Immature natural killer cell (primary cell): Measurements from ENCODE around the gene TMEM43. TPM values are rescaled to one million over a fixed set of nuclear protein-coding genes. Genes with fewer than 3 reads are reported as not detected.

ENCODE experiments used
- DNase-seq, 3 donors: peaks; one replicate each; pipeline ENCODE4 v3.0.0; 2022; ENCODE audit warnings: mixed read lengths in 1 of 3
- H3K27ac Mint-ChIP-seq, 6 donors: one replicate each; pipeline ENCODE4 v1.8.0; 2020; ENCODE audit warnings: mixed read lengths in 6 of 6, mild to moderate bottlenecking in 5 of 6, inconsistent platforms in 4 of 6, moderate library complexity in 3 of 6
- H3K27me3 Mint-ChIP-seq, 3 donors: one replicate each; pipeline ENCODE4 v1.8.0; 2020 to 2021; ENCODE audit warnings: low read depth in 3 of 3, mild to moderate bottlenecking in 3 of 3, mixed read lengths in 3 of 3, moderate library complexity in 3 of 3, inconsistent platforms in 1 of 3
- H3K36me3 Mint-ChIP-seq, 3 donors: one replicate each; pipeline ENCODE4 v1.8.0; 2020; ENCODE audit warnings: mixed read lengths in 3 of 3, inconsistent platforms in 2 of 3, mild to moderate bottlenecking in 2 of 3
- H3K4me1 Mint-ChIP-seq, 2 donors: one replicate each; pipeline ENCODE4 v1.8.0; 2020; ENCODE audit warnings: inconsistent platforms in 2 of 2, mild to moderate bottlenecking in 2 of 2, mixed read lengths in 2 of 2, moderate library complexity in 1 of 2
- H3K4me3 Mint-ChIP-seq, 5 donors: one replicate each; pipeline ENCODE4 v1.8.0; 2020; ENCODE audit warnings: mild to moderate bottlenecking in 5 of 5, mixed read lengths in 5 of 5, inconsistent platforms in 3 of 5, moderate library complexity in 3 of 5
- H3K9me3 Mint-ChIP-seq, 6 donors: one replicate each; pipeline ENCODE4 v1.8.0; 2020; ENCODE audit warnings: mild to moderate bottlenecking in 6 of 6, mixed read lengths in 6 of 6, inconsistent platforms in 4 of 6, moderate library complexity in 3 of 6
- polyA plus RNA-seq, 3 donors: library from polyadenylated mRNA; unstranded; fragments of 300-500 nt; fragmentation: Illumina TruSeq; gene quantifications; one replicate each; pipeline ENCODE4 v1.2.3, GENCODE V29; 2021

The TMEM43 gene
- polyA plus RNA-seq, 3 donors from 2014 or later: 78.3 to 117 (median 87.5) TPM

- Mint-ChIP-seq H3K4me1 (no peaks in the 10 kb centered on the region), H3K4me3 (no peak overlapping the region), H3K27ac (peak overlapping the region in 2 of 6 donors; percentile 34 to 39), H3K36me3 (peaks cover 24 to 48% (median 26%) of the 10 kb centered on the region in 3 donors), H3K9me3 (no peaks in the 10 kb centered on the region), H3K27me3 (peaks cover 0 to 7% (median 1%) of the 10 kb centered on the region in 3 donors)
- no peak for DNase-seq
Measured at GRCh38 chr3:14152963-14153355, 28.1 kb downstream of the TMEM43 start.

GRCh38 chr3:14153663-14154062, 28.8 kb downstream of the TMEM43 start:
- H3K4me3 Mint-ChIP-seq: no peak overlapping the region
- no peaks in the 10 kb centered on the region for H3K4me1 Mint-ChIP-seq
- no peaks in the 10 kb centered on the region for H3K9me3 Mint-ChIP-seq
- peaks cover 0 to 7% (median 1%) of the 10 kb centered on the region in 3 donors for H3K27me3 Mint-ChIP-seq
- H3K27ac Mint-ChIP-seq: peak overlapping the region in 2 of 6 donors; percentile 6 to 55
- H3K36me3 Mint-ChIP-seq: peaks cover 31 to 55% (median 33%) of the 10 kb centered on the region in 3 donors
- DNase-seq: no peak

DNA sequence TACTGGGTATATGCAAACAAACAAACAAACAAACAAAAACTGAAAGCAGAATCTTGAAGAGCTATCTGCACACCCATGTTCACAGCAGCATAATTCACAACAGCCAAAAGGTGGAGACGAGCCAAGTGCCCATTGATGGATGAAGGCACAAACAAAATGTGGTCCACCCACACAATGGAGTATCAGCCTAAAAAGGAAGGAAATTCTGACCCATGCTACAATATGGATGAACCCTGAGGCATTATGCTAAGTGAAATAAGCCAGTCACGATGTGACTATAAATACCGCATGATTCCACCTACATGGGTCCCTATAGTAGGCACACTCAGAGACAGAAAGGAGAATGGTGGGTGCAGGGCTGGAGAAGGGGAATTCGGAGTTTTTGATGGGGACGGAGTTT, 29.4 kb downstream of the TMEM43 start:
- H3K27ac Mint-ChIP-seq: peak overlapping the region in 2 of 6 donors; percentile 0 to 8
- H3K27me3 Mint-ChIP-seq: peaks cover 0 to 7% (median 1%) of the 10 kb centered on the region in 3 donors
- no peak for DNase-seq
- H3K9me3 Mint-ChIP-seq: no peaks in the 10 kb centered on the region
- H3K4me3 Mint-ChIP-seq: no peak overlapping the region
- peaks cover 37 to 61% (median 39%) of the 10 kb centered on the region in 3 donors for H3K36me3 Mint-ChIP-seq
- H3K4me1 Mint-ChIP-seq: no peaks in the 10 kb centered on the region

DNA sequence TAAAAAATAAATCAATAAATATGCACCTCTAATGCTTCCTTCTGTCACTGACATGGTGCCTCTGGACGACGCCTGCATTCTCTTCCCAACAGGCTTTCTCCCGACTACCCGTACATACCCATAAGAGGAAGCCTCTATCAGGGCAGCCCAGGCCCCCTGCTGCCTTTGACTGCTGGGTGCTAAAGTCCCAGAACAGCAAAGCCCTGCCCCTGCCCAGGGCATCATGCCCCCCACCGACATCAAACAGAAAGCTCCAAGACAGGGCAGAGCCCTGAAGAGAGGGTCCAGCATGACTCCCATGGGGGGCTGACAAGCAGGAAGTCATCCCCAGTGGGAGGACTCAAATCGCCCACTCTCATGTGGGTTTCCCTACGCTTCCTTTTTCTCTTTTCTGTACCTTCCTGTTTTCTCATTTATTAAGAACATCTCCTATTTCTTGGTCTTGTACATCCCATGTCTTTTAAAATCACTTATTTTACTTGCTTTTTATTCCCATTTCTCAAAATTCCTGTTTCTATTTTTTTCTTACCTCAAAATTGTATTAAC, 30.1 kb downstream of the TMEM43 start:
- peaks cover 0 to 7% (median 1%) of the 10 kb centered on the region in 3 donors for H3K27me3 Mint-ChIP-seq
- peak overlapping the region in 1 of 6 donors; percentile 80 for H3K27ac Mint-ChIP-seq
- H3K36me3 Mint-ChIP-seq: peaks cover 40 to 68% (median 42%) of the 10 kb centered on the region in 3 donors
- no peak for DNase-seq
- H3K4me1 Mint-ChIP-seq: no peaks in the 10 kb centered on the region
- no peaks in the 10 kb centered on the region for H3K9me3 Mint-ChIP-seq
- H3K4me3 Mint-ChIP-seq: no peak overlapping the region

DNA sequence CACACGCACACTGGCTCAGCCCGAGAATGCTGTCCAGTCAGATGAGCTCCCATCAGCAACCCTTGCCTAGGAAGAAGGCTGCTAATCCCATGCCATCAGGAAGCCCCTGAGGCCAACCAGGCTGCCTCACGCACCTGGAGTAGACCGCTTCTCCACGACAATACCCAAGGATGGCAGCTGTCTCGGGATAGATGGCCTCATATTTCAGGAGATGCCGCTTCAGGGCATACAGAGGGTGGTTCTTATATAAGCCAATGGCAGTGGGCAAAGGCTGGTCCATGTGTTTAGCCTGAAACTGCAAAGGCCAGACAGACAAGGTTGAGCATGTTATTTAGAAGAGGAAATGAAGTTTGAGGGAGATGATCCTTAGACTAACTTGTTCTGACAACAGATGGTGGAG, 31.3 kb downstream of the TMEM43 start:
- no peak for DNase-seq
- no peak overlapping the region for H3K4me3 Mint-ChIP-seq
- H3K9me3 Mint-ChIP-seq: peaks cover 0 to 5% (median 3%) of the 10 kb centered on the region in 6 donors
- peaks cover 53 to 72% (median 54%) of the 10 kb centered on the region in 3 donors for H3K36me3 Mint-ChIP-seq
- no peaks in the 10 kb centered on the region for H3K4me1 Mint-ChIP-seq
- H3K27ac Mint-ChIP-seq: peak overlapping the region in 4 of 6 donors; percentile 17 to 55 (median 26)
- H3K27me3 Mint-ChIP-seq: peaks cover 0 to 2% (median 1%) of the 10 kb centered on the region in 3 donors

GRCh38 chr3:14156843-14157561, 32.1 kb downstream of the TMEM43 start:
- no peak overlapping the region for H3K4me3 Mint-ChIP-seq
- peaks cover 0 to 2% (median 1%) of the 10 kb centered on the region in 3 donors for H3K27me3 Mint-ChIP-seq
- no peak for DNase-seq
- H3K4me1 Mint-ChIP-seq: no peaks in the 10 kb centered on the region
- peak overlapping the region in 2 of 6 donors; percentile 17 to 49 for H3K27ac Mint-ChIP-seq
- H3K9me3 Mint-ChIP-seq: peaks cover 0 to 13% (median 10%) of the 10 kb centered on the region in 6 donors
- H3K36me3 Mint-ChIP-seq: peaks cover 61 to 80% (median 62%) of the 10 kb centered on the region in 3 donors

DNA sequence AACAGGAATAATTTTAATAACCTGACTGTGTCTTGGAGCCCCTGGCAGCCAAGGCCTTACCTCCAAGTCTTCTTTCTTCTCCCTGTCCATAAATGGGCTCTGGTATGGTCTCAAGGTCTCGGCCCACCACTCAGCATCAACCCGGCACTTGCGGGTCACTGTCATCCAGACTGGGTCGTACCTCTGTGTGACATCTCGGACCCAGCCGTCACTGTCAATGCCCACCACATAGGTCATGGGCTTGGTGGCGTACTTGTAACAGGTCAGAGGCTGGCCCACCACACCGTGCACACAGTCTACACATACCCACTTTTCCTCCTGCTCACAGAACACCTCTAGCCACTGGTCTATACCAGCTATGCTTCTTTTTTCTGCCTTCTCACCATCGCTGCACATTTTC, 33.1 kb downstream of the TMEM43 start:
- H3K36me3 Mint-ChIP-seq: peaks cover 64 to 81% (median 70%) of the 10 kb centered on the region in 3 donors
- H3K9me3 Mint-ChIP-seq: peaks cover 0 to 18% (median 11%) of the 10 kb centered on the region in 6 donors
- no peaks in the 10 kb centered on the region for H3K4me1 Mint-ChIP-seq
- DNase-seq: no peak
- H3K27ac Mint-ChIP-seq: no peak overlapping the region
- no peak overlapping the region for H3K4me3 Mint-ChIP-seq
- peaks cover 0 to 2% (median 1%) of the 10 kb centered on the region in 3 donors for H3K27me3 Mint-ChIP-seq

DNA sequence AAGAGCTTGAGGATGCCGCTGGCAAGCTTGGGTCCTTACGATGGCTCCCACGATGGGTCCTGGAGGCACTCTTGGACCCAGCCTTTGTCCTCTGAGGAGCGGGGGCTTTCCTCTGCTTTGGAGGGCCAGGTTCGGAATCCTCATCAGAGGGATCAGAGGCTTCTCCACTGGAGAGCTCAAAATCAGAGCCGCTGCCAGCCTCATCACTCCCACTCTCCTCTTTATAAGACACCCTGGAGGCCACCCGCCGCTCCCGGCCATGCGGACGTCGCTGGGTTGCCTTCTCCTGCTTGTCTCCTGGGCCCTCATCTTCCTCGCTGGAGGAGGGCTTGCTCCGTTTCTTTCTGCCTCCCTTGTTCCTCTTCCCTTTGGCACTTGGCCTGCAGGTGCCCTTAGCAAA, 33.5 kb downstream of the TMEM43 start:
- Mint-ChIP-seq H3K4me1 (no peaks in the 10 kb centered on the region), H3K27ac (no peak overlapping the region), H3K9me3 (peaks cover 0 to 18% (median 11%) of the 10 kb centered on the region in 6 donors), H3K27me3 (peaks cover 0 to 2% (median 1%) of the 10 kb centered on the region in 3 donors), H3K36me3 (peaks cover 68 to 85% (median 74%) of the 10 kb centered on the region in 3 donors), H3K4me3 (no peak overlapping the region)
- no peak for DNase-seq

DNA sequence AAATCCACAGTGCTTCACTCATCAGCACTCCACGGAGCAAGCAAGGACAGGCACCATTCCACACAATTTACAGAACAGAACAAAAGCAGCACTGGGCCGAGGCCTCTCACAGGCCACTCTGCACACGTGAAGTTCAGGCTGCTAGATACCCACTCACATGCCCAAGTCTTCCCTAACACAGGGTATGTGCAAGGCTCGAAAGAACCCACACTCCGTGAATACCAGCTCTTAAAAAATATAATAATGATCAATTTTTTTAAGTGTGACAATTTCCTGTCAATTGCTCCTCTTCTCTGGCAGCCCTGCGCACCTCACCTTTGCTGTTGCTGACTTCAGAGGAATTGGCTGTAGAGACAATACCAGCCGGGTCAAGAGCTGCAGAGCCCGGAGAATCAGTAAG, 34.6 kb downstream of the TMEM43 start:
- DNase-seq: no peak
- Mint-ChIP-seq H3K36me3 (peaks cover 73 to 86% (median 73%) of the 10 kb centered on the region in 3 donors), H3K4me3 (no peak overlapping the region), H3K4me1 (no peaks in the 10 kb centered on the region), H3K9me3 (peaks cover 0 to 18% (median 11%) of the 10 kb centered on the region in 6 donors), H3K27me3 (peaks cover 0 to 1% (median 0%) of the 10 kb centered on the region in 3 donors), H3K27ac (no peak overlapping the region)

DNA sequence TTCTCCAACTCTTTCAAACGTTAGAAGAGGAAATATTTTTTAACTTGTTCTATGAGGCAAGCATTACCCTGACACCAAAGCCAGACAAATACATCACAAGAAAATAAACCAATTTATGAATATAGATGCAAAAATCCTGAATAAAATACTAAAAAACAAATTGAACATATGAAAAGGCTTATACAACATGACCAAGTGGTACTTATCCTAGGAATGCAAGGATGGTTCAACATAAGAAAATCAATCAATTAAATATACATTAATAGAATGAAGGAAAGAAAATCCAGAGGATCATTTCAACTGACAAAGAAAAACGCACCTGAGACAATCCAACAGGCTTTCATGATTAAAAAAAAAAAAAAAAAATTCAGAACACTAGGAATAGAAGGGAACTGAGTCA, 36.4 kb downstream of the TMEM43 start:
- peaks cover 73 to 97% (median 77%) of the 10 kb centered on the region in 3 donors for H3K36me3 Mint-ChIP-seq
- no peak overlapping the region for H3K27ac Mint-ChIP-seq
- H3K4me3 Mint-ChIP-seq: no peak overlapping the region

GRCh38 chr3:14162178-14162577, 37.3 kb downstream of the TMEM43 start:
- peaks cover 0 to 18% (median 11%) of the 10 kb centered on the region in 6 donors for H3K9me3 Mint-ChIP-seq
- H3K27ac Mint-ChIP-seq: no peak overlapping the region
- H3K4me3 Mint-ChIP-seq: no peak overlapping the region
- no peak for DNase-seq
- H3K4me1 Mint-ChIP-seq: no peaks in the 10 kb centered on the region
- H3K36me3 Mint-ChIP-seq: peaks cover 70 to 96% (median 76%) of the 10 kb centered on the region in 3 donors
- H3K27me3 Mint-ChIP-seq: no peaks in the 10 kb centered on the region

More for the DNA sequence above, 36.4 kb downstream of the TMEM43 start:
- no peaks in the 10 kb centered on the region for H3K4me1 Mint-ChIP-seq
- DNase-seq: no peak
- H3K9me3 Mint-ChIP-seq: peaks cover 0 to 18% (median 11%) of the 10 kb centered on the region in 6 donors
- no peaks in the 10 kb centered on the region for H3K27me3 Mint-ChIP-seq

DNA sequence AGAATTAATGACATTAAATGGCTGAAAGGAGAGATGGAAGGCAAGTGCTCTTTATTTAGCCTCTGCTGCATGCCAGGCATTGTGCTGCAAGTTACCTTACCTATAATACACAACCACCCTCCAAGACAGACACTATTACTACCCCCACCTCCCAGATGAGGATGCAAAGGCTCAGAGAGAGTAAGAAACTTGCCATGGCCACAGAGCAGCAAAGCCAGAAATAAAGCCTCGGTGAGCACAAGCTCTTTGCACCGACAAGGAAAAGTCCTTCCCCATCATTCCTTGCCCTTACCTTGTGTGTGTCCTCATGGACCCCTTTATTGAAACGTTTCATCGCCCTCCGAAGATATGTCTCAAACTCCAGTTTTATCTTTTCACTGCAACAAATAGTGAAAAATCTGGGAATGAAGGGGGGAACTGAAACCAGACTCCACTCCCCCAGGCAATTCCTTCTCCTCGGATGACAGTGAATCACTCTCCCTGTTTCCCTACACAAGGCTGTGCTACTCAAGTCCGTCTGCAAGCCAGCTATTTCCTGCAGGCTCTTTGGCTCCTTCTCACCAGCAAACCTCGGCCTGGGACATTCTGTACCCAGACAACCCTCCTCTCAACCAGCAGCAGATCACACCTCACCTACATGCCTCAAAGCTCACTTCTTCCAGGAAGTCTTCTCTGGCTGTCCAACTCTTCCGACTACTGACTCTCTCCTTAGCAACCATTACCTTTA, 42.2 kb downstream of the TMEM43 start:
- H3K36me3 Mint-ChIP-seq: peaks cover 58 to 89% (median 67%) of the 10 kb centered on the region in 3 donors
- no peaks in the 10 kb centered on the region for H3K27me3 Mint-ChIP-seq
- H3K27ac Mint-ChIP-seq: peak overlapping the region in 1 of 6 donors; percentile 37
- DNase-seq: no peak
- H3K9me3 Mint-ChIP-seq: peaks cover 0 to 7% (median 0%) of the 10 kb centered on the region in 6 donors
- no peak overlapping the region for H3K4me3 Mint-ChIP-seq
- H3K4me1 Mint-ChIP-seq: peaks cover 0 to 8% of the 10 kb centered on the region in 2 donors

- Mint-ChIP-seq H3K4me3 (no peak overlapping the region), H3K27ac (peak overlapping the region in 1 of 6 donors; percentile 19), H3K36me3 (peaks cover 42 to 78% (median 50%) of the 10 kb centered on the region in 3 donors)
Measured at GRCh38 chr3:14169435-14169834, 44.6 kb downstream of the TMEM43 start.

More at GRCh38 chr3:14169435-14169834, 44.6 kb downstream of the TMEM43 start:
- Mint-ChIP-seq H3K4me1 (peaks cover 4 to 8% of the 10 kb centered on the region in 2 donors), H3K27me3 (no peaks in the 10 kb centered on the region), H3K9me3 (no peaks in the 10 kb centered on the region)
- no peak for DNase-seq
